Esophagus squamous epithelium (tissue), 4 donors: ENCODE results near the gene PRELID1.

Experiments
- POLR2A ChIP-seq, 4 donors: fragments of 450-650 bp; IDR thresholded peaks; one replicate each; pipeline ENCODE4 v1.6.1; 2017; ENCODE audit warnings: antibody characterized with exemption in 4 of 4, mild to moderate bottlenecking in 4 of 4, moderate library complexity in 3 of 4
- TF ChIP-seq, protein P1 (sequence below), 6 experiments: fragments of 450-650 bp in 4 of 6; fragments of 200-600 bp in 2 of 6; sonication (generic) in 2 of 6; IDR thresholded peaks; one replicate each; pipeline ENCODE4 v1.5.1; 2016 to 2019; ENCODE audit warnings: antibody characterized with exemption in 6 of 6, mild to moderate bottlenecking in 4 of 6, moderate library complexity in 4 of 6

DNA sequence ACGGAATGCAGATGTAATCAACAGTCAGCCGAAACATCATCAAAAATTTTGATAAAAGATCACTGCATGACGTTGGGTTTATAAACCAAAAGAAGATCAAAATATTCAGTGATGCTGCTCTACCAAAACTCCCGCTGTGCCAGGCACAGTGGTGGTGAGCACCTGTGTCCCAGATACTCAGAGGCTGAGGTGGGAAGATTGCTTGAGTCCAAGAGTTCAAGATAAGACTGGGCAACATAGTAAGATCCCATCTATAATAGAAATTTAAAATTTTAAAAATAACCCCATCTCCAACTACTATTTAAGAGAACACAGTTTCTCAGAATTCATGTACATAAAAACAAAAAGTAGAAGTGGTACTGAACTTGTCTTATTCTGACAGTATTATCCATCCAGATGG lies 44.1 kb downstream of the PRELID1 start:
- TF ChIP-seq, protein P1, sequence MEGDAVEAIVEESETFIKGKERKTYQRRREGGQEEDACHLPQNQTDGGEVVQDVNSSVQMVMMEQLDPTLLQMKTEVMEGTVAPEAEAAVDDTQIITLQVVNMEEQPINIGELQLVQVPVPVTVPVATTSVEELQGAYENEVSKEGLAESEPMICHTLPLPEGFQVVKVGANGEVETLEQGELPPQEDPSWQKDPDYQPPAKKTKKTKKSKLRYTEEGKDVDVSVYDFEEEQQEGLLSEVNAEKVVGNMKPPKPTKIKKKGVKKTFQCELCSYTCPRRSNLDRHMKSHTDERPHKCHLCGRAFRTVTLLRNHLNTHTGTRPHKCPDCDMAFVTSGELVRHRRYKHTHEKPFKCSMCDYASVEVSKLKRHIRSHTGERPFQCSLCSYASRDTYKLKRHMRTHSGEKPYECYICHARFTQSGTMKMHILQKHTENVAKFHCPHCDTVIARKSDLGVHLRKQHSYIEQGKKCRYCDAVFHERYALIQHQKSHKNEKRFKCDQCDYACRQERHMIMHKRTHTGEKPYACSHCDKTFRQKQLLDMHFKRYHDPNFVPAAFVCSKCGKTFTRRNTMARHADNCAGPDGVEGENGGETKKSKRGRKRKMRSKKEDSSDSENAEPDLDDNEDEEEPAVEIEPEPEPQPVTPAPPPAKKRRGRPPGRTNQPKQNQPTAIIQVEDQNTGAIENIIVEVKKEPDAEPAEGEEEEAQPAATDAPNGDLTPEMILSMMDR (IDR thresholded peaks at IDR 0.05) = no peak
- TF ChIP-seq POLR2A (IDR thresholded peaks at IDR 0.05) = no peak
